RWPE1 (cell line): ENCODE measurements around the gene ESYT2.
"Not testable (repeated sequence)": the region's sequence is repeated elsewhere in the genome, so short reads cannot be mapped to it uniquely, and the experiment has no call there.

Source experiments
- CTCF ChIA-PET: fragments of 350-600 bp; sonication (Branson Sonifier 250); formaldehyde crosslinking; extraction: SDS; loops from one replicate; lab custom pipeline; 2021; lab: Yijun Ruan, JAX
- POLR2A ChIA-PET: fragments of 400-600 bp; formaldehyde crosslinking; extraction: SDS; loops from one replicate; lab custom pipeline; 2020; ENCODE audit warnings: antibody characterized with exemption; ENCODE audit not compliant: low non-redundant PET; lab: Yijun Ruan, JAX
- DNase-seq: peaks from one replicate; pipeline ENCODE4 v3.0.0; 2012; ENCODE audit warnings: low spot score
- H3K27ac ChIP-seq: fragments of 450-650 bp; 2 replicates; pipeline ENCODE4 v1.5.1; 2017
- CTCF ChIP-seq: fragments of 450-650 bp; conservative IDR thresholded peaks from 2 replicates; pipeline ENCODE4 v1.5.1; 2017; ENCODE audit warnings: low read depth, mild to moderate bottlenecking

Gene ESYT2, protein sequence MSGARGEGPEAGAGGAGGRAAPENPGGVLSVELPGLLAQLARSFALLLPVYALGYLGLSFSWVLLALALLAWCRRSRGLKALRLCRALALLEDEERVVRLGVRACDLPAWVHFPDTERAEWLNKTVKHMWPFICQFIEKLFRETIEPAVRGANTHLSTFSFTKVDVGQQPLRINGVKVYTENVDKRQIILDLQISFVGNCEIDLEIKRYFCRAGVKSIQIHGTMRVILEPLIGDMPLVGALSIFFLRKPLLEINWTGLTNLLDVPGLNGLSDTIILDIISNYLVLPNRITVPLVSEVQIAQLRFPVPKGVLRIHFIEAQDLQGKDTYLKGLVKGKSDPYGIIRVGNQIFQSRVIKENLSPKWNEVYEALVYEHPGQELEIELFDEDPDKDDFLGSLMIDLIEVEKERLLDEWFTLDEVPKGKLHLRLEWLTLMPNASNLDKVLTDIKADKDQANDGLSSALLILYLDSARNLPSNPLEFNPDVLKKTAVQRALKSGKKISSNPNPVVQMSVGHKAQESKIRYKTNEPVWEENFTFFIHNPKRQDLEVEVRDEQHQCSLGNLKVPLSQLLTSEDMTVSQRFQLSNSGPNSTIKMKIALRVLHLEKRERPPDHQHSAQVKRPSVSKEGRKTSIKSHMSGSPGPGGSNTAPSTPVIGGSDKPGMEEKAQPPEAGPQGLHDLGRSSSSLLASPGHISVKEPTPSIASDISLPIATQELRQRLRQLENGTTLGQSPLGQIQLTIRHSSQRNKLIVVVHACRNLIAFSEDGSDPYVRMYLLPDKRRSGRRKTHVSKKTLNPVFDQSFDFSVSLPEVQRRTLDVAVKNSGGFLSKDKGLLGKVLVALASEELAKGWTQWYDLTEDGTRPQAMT

DNA sequence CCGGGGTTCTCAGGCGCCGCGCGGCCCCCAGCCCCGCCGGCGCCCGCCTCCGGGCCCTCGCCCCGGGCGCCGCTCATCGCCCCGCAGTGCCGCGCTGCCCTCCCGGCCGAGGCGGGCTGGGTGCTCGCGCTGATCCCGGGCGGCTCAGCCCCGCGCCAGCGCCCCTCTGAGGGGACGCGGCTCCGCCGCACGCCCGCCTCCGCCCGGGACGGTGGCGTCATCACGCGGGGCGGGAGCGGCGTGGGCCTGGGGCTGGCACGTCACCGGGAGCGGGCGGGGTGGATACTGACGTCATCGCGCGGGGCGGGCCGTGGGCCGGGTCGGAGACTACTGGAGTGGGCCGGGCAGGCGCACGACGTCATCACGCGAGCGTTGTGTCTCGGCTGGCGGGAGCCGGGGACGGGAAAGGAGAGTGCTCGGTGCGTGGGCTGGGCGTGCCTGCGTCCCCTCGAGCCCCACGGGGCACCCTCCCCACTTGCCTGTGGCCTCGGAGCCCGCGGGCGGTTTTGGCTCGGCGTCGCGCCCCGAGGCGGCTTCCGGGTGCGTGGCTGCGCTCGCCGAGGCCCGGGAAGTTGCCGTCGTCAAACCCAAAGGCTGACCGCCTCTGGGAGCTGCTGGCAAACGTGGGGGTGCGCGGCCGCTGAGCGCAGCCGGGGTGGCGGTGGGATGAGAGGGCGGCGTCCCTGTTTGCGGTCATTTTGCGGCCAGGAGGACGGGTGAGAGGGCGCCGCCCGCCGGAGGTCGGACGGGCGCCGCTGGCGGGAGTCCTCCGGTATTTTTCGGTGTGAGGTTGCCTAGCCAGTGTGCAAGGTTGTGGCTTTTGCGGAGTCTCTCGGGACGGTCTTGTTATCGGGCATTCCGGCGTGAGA, at the start of gene ESYT2:
Gene ESYT2 (minus strand): TSS at position 168 of the 869 bp plus-strand sequence. CDS start 91 bp downstream, at position 77.
- CTCF ChIA-PET, result no interaction called here
- peak; percentile 95 for DNase-seq
- POLR2A ChIA-PET, result interaction anchor here (0.6 to 1.3 kb wide), 2 partner anchors 29 to 34 kb away, joined by 4 to 6 read pairs; no protein-coding TSS in a partner anchor
- peak within 1 kb of the TSS; percentile 96 for H3K27ac ChIP-seq
- peak; percentile 15; the same call in 1 of the 2 replicates for TF ChIP-seq CTCF

DNA sequence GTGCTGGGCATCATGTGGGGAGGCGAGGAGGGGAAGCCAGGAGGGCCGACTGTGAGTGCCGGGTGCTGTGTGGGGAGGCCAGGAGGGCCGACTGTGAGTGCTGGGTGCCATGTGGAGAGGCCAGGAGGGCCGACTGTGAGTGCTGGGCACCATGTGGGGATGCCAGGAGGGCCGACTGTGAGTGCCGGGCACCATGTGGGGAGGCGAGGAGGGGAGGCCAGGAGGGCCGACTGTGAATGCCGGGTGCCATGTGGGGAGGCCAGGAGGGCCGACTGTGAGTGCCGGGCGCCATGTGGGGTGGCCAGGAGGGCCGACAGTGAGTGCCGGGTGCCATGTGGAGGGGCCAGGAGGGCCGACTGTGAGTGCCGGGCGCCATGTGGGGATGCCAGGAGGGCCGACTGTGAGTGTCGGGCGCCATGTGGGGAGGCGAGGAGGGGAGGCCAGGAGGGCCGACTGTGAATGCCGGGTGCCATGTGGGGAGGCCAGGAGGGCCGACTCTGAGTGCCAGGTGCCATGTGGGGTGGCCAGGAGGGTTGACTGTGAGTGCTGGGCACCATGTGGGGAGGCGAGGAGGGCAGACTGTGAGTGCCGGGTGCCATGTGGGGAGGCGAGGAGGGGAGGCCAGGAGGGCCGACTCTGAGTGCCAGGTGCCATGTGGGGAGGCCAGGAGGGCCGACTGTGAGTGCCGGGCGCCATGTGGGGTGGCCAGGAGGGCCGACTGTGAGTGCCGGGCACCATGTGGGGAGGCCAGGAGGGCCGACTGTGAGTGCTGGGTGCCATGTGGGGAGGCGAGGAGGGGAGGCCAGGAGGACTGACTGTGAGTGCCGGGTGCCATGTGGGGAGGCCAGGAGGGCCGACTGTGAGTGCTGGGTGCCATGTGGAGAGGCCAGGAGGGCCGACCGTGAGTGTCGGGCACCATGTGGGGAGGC, 49.1 kb upstream of the ESYT2 start:
- H3K27ac ChIP-seq, CTCF ChIA-PET, POLR2A ChIA-PET, DNase-seq: not testable (repeated sequence)

DNA sequence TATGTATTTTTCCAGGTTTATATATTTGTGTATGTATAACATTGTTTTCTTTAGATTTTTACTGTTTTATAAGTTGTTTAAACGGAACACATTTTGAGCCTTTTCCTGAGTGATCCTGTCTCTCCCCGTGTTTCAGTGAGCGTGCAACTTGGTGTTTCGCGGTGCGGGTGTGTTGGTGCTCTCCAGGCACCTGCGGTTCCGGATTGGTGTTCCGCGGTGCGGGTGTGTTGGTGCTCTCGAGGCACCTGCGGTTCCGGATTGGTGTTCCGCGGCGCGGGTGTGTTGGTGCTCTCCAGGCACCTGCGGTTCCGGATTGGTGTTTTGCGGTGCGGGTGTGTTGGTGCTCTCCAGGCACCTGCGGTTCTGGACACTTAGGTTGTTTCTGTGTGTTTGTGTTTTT, 47.7 kb upstream of the ESYT2 start:
- DNase-seq, result no peak
- no peak overlapping the region for H3K27ac ChIP-seq
- no peak for TF ChIP-seq CTCF
- ChIA-PET POLR2A (no interaction called here), CTCF (no interaction called here)

DNA sequence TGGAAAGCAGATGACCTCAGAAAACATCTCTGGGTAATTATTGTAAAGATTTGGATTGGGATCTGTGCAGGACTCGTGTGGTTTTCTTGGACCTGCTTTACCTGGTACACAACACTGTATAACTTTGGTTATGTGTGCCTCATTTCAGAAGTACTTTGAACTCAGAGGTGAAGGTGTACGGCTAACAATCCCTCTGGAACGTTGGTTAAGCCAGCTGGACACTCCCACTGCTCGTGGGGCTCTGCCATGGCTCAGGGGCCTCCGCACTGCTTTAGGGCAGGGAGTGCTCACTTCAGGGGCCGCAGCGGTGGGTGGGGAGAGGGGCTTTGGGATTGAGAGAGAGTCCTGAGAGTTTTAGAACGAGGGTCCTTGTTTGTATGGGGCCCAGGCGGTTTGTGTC, 40.6 kb upstream of the ESYT2 start:
- ChIA-PET CTCF (no interaction called here), POLR2A (no interaction called here)
- TF ChIP-seq CTCF, result no peak

GRCh38 chr7:158868764-158869410, 39.6 kb upstream of the ESYT2 start:
- CTCF ChIA-PET, result no interaction called here
- no peak for TF ChIP-seq CTCF

More for the DNA sequence above, 40.6 kb upstream of the ESYT2 start:
- H3K27ac ChIP-seq, result no peak overlapping the region
- no peak for DNase-seq

More at GRCh38 chr7:158868764-158869410, 39.6 kb upstream of the ESYT2 start:
- POLR2A ChIA-PET, result no interaction called here
- peak overlapping the region; percentile 40 for H3K27ac ChIP-seq
- DNase-seq, result no peak
